Calu3 (cell line): ENCODE measurements around the gene RUNX2. TPM values are rescaled to one million over a fixed set of nuclear protein-coding genes. Genes with fewer than 3 reads are reported as not detected.

Source experiments
- BruUV-seq: library from RNA; stranded (reverse); fragments of 400-500 nt; replicated peaks from 2 replicates; lab custom pipeline; 2021; lab: Mats Ljungman, UMichigan
- CTCF ChIA-PET: fragments of 300-600 bp; sonication (Branson Sonifier 250); formaldehyde crosslinking; loops from one replicate; lab custom pipeline; 2022; ENCODE audit warnings: antibody characterized with exemption; lab: Charles Lee
- DNase-seq: peaks from one replicate; pipeline ENCODE4 v3.0.0; 2022
- H3K27ac Mint-ChIP-seq: one replicate; pipeline ENCODE4 v1.8.0; 2022; ENCODE audit warnings: mixed read lengths; ENCODE audit not compliant: unreplicated experiment
- H3K27me3 Mint-ChIP-seq: one replicate; pipeline ENCODE4 v1.8.0; 2022; ENCODE audit warnings: mixed read lengths; ENCODE audit not compliant: unreplicated experiment
- H3K36me3 Mint-ChIP-seq: one replicate; pipeline ENCODE4 v1.8.0; 2022; ENCODE audit warnings: mild to moderate bottlenecking, moderate library complexity, mixed read lengths; ENCODE audit not compliant: insufficient read depth, unreplicated experiment
- H3K4me1 Mint-ChIP-seq: one replicate; pipeline ENCODE4 v1.8.0; 2022; ENCODE audit warnings: mild to moderate bottlenecking, low read depth, mixed read lengths; ENCODE audit not compliant: unreplicated experiment
- H3K4me3 Mint-ChIP-seq: one replicate; pipeline ENCODE4 v1.8.0; 2022; ENCODE audit warnings: mild to moderate bottlenecking, low read depth, moderate library complexity, mixed read lengths; ENCODE audit not compliant: unreplicated experiment
- H3K9me3 Mint-ChIP-seq: one replicate; pipeline ENCODE4 v1.8.0; 2022; ENCODE audit warnings: low read depth, mixed read lengths; ENCODE audit not compliant: unreplicated experiment
- CTCF ChIP-seq: fragments of 200-600 bp; IDR thresholded peaks from one replicate; pipeline ENCODE4 v1.8.0; 2022; ENCODE audit warnings: antibody characterized with exemption; ENCODE audit not compliant: unreplicated experiment
- intact Hi-C: fragments of 100-400 bp; cut with micrococcal nuclease; formaldehyde crosslinking; loops from one replicate; pipeline ENCODE4 v1.10.0; 2022; ENCODE audit not compliant: unreplicated experiment
- total RNA-seq: library from RNA; stranded (reverse); gene quantifications from 2 replicates; pipeline ENCODE4 v1.2.3, GENCODE V29; 2022

RUNX2 gene
- total RNA-seq, 1 experiment from 2014 or later = 0.54 TPM

DNA sequence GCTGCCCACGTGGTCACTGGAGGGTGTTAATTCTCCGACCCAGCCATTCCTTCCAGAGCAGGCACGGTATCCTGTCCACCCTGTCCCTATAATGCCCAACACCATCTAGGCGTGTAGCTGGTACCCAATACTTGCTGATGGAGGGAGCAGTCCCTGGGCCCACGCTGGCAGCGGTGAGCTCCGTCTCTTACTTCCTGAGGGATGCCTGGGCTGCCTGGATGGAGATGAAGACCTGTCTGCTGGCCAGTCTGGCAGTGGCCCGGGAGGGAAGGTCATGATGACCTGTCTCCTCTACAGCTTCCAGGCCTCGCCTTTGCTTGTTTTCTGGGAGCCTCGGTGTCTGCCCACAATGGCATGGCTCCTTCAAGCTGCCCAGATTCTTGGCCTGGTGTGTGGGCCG, 347.5 kb downstream of the RUNX2 start:
- H3K9me3 Mint-ChIP-seq = no peaks in the 10 kb centered on the region
- peak overlapping the region; percentile 68 for H3K4me3 Mint-ChIP-seq
- intact Hi-C loops = no loop called here
- CTCF ChIA-PET = no interaction called here
- H3K36me3 Mint-ChIP-seq = peaks cover 10% of the 10 kb centered on the region
- no peaks in the 10 kb centered on the region for H3K27me3 Mint-ChIP-seq
- peaks cover 11% of the 10 kb centered on the region for H3K4me1 Mint-ChIP-seq
- no peak overlapping the region for H3K27ac Mint-ChIP-seq
- no TSS peak for BruUV-seq
- TF ChIP-seq CTCF = no peak
- no peak for DNase-seq

GRCh38 chr6:45676380-45676779, 348.2 kb downstream of the RUNX2 start:
- CTCF ChIA-PET = no interaction called here
- Mint-ChIP-seq H3K9me3 (no peaks in the 10 kb centered on the region), H3K36me3 (peaks cover 10% of the 10 kb centered on the region), H3K4me1 (peaks cover 11% of the 10 kb centered on the region), H3K27ac (no peak overlapping the region), H3K27me3 (no peaks in the 10 kb centered on the region), H3K4me3 (no peak overlapping the region)
- no TSS peak for BruUV-seq
- no peak for TF ChIP-seq CTCF
- intact Hi-C loops = no loop called here
- no peak for DNase-seq

GRCh38 chr6:45677381-45678284, 349.5 kb downstream of the RUNX2 start:
- CTCF ChIA-PET = no interaction called here
- BruUV-seq = no TSS peak
- peak overlapping the region; percentile 38 for H3K4me3 Mint-ChIP-seq
- H3K9me3 Mint-ChIP-seq = peaks cover 4% of the 10 kb centered on the region
- H3K4me1 Mint-ChIP-seq = peaks cover 11% of the 10 kb centered on the region
- peak; percentile 44 for DNase-seq
- H3K27me3 Mint-ChIP-seq = no peaks in the 10 kb centered on the region
- no peak overlapping the region for H3K27ac Mint-ChIP-seq
- intact Hi-C loops = no loop called here
- peaks cover 10% of the 10 kb centered on the region for H3K36me3 Mint-ChIP-seq
- TF ChIP-seq CTCF = no peak

DNA sequence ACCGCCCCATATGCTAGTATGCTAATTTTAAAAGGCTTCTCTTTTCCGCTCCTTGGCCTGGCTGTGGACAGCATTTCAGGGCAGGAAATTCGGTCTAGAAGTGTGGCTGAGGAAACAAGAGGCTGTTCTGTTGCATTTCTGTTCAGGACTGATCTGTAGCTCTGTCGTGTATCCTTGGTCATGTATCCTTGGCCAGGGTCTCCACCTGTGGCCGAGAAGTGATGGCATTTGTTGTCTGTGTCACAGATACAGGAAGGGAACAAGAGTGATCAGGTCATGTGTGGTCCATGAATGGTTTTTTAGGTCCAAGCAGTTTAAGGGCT, 350.1 kb downstream of the RUNX2 start:
- no peak for DNase-seq
- CTCF ChIA-PET = interaction anchor here (0.7 kb wide), 1 partner anchor 34 kb away, joined by 5 read pairs; no protein-coding TSS in a partner anchor
- peaks cover 4% of the 10 kb centered on the region for H3K9me3 Mint-ChIP-seq
- peaks cover 10% of the 10 kb centered on the region for H3K36me3 Mint-ChIP-seq
- BruUV-seq = no TSS peak
- H3K4me1 Mint-ChIP-seq = peaks cover 11% of the 10 kb centered on the region
- H3K27ac Mint-ChIP-seq = no peak overlapping the region
- H3K4me3 Mint-ChIP-seq = no peak overlapping the region
- no peak for TF ChIP-seq CTCF
- H3K27me3 Mint-ChIP-seq = no peaks in the 10 kb centered on the region
- intact Hi-C loops = no loop called here
